Sigmoid colon (tissue), 4 donors: ENCODE results near the gene SINHCAF.

ENCODE experiments used
- POLR2AphosphoS5 ChIP-seq, 4 donors: sonication (generic); formaldehyde crosslinking; IDR thresholded peaks; one replicate each; pipeline ENCODE4 v1.6.1; 2017; ENCODE audit warnings: antibody characterized with exemption in 4 of 4
- TF ChIP-seq, protein P1 (sequence below), 4 experiments: fragments of 450-650 bp in 3 of 4; fragments of 200-600 bp in 1 of 4; IDR thresholded peaks; one replicate each; pipeline ENCODE4 v1.5.1; 2016 to 2019; ENCODE audit warnings: antibody characterized with exemption in 4 of 4, mild to moderate bottlenecking in 3 of 4, moderate library complexity in 2 of 4

- TF ChIP-seq, protein P1, sequence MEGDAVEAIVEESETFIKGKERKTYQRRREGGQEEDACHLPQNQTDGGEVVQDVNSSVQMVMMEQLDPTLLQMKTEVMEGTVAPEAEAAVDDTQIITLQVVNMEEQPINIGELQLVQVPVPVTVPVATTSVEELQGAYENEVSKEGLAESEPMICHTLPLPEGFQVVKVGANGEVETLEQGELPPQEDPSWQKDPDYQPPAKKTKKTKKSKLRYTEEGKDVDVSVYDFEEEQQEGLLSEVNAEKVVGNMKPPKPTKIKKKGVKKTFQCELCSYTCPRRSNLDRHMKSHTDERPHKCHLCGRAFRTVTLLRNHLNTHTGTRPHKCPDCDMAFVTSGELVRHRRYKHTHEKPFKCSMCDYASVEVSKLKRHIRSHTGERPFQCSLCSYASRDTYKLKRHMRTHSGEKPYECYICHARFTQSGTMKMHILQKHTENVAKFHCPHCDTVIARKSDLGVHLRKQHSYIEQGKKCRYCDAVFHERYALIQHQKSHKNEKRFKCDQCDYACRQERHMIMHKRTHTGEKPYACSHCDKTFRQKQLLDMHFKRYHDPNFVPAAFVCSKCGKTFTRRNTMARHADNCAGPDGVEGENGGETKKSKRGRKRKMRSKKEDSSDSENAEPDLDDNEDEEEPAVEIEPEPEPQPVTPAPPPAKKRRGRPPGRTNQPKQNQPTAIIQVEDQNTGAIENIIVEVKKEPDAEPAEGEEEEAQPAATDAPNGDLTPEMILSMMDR (IDR thresholded peaks at IDR 0.05): no peak
- TF ChIP-seq POLR2AphosphoS5 (IDR thresholded peaks at IDR 0.05): no peak
These were observed 14.2 kb downstream of the SINHCAF start for GRCh38 chr12:31311634-31312258.
